H1 (cell line): ENCODE results near the gene POTEF. TPM values are rescaled to one million over a fixed set of nuclear protein-coding genes. Genes with fewer than 3 reads are reported as not detected.
A peak's percentile ranks its signal among the peaks of the same experiment; 100 is the strongest.
"Not testable (repeated sequence)": the region's sequence is repeated elsewhere in the genome, so short reads cannot be mapped to it uniquely, and the experiment has no call there.

Experiments
- CTCF ChIA-PET: fragments of 300-600 bp; sonication (Branson Sonifier 250); formaldehyde crosslinking; loops from one replicate; lab custom pipeline; 2021; ENCODE audit not compliant: partially characterized antibody; lab: Charles Lee
- POLR2A ChIA-PET: fragments of 300-600 bp; sonication (Branson Sonifier 250); formaldehyde crosslinking; loops from one replicate; lab custom pipeline; 2021; ENCODE audit warnings: inconsistent platforms; ENCODE audit not compliant: partially characterized antibody; lab: Charles Lee
- DNase-seq, 2 experiments: peaks; one replicate each; pipeline versions ENCODE4 v3.0.0 to v3.0.0-alpha.2; 2010 to 2022; ENCODE audit warnings: low spot score in 2 of 2, low read depth in 1 of 2, mixed read lengths in 1 of 2
- FAIRE-seq: peaks from 2 replicates; lab custom pipeline; 2011; peaks lifted over from hg19 to GRCh38; lab: Jason Lieb, UNC
- H2AFZ ChIP-seq: 2 replicates; pipeline ENCODE4 v1.8.1; 2012; ENCODE audit warnings: low read length, inconsistent platforms
- H2AK5ac ChIP-seq: 2 replicates; pipeline ENCODE4 v1.6.1; 2013; ENCODE audit warnings: low read depth, low read length
- H2BK120ac ChIP-seq: replicated peaks from 2 replicates; pipeline ENCODE3; 2013; ENCODE audit warnings: low read depth, low read length, inconsistent platforms
- H2BK12ac ChIP-seq: 2 replicates; pipeline ENCODE4 v1.6.1; 2013; ENCODE audit warnings: low read depth, low read length
- H2BK15ac ChIP-seq: 2 replicates; pipeline ENCODE4 v1.6.1; 2013; ENCODE audit warnings: low read length
- H2BK20ac ChIP-seq: 2 replicates; pipeline ENCODE4 v1.6.1; 2013; ENCODE audit warnings: low read length
- H2BK5ac ChIP-seq: 2 replicates; pipeline ENCODE4 v1.6.1; 2013; ENCODE audit warnings: low read depth, low read length
- H3K14ac ChIP-seq: 2 replicates; pipeline ENCODE4 v1.6.1; 2013; ENCODE audit warnings: inconsistent platforms; ENCODE audit not compliant: insufficient read length
- H3K18ac ChIP-seq: 2 replicates; pipeline ENCODE4 v1.6.1; 2013; ENCODE audit warnings: low read length; ENCODE audit errors: extremely low read depth
- H3K23ac ChIP-seq: 2 replicates; pipeline ENCODE4 v1.6.1; 2013; ENCODE audit warnings: inconsistent platforms; ENCODE audit not compliant: insufficient read length
- H3K23me2 ChIP-seq: 2 replicates; pipeline ENCODE4 v1.6.1; 2013; ENCODE audit warnings: low read depth, low read length
- H3K27ac ChIP-seq: 2 replicates; pipeline ENCODE4 v1.6.1; 2011; ENCODE audit warnings: low read depth, low read length, inconsistent platforms
- H3K27me3 ChIP-seq, 4 experiments: replicated peaks in 1 of 4; 1 replicate in 1 of 4; 2 replicates in 3 of 4; pipeline versions ENCODE4 v1.6.1 to v1.8.1; 2011 to 2013; ENCODE audit warnings: low read length in 3 of 4, mild to moderate bottlenecking in 3 of 4, inconsistent platforms in 2 of 4, mixed read lengths in 2 of 4, moderate library complexity in 1 of 4; ENCODE audit not compliant: control insufficient read depth in 3 of 4, insufficient read depth in 3 of 4; ENCODE audit errors: extremely low read depth in 1 of 4
- H3K36me3 ChIP-seq, 4 experiments: 2 replicates each; pipeline versions ENCODE4 v1.6.1 to v1.8.1; 2011 to 2013; ENCODE audit warnings: mild to moderate bottlenecking in 4 of 4, low read length in 3 of 4, moderate library complexity in 2 of 4, control low read depth in 1 of 4, inconsistent platforms in 1 of 4; ENCODE audit not compliant: insufficient read depth in 4 of 4, control insufficient read depth in 2 of 4
- H3K4ac ChIP-seq: replicated peaks from 2 replicates; pipeline ENCODE3; 2013; ENCODE audit warnings: low read length, low read depth, mixed read lengths, inconsistent platforms; ENCODE audit not compliant: insufficient read length
- H3K4me1 ChIP-seq, 4 experiments: replicated peaks in 1 of 4; 1 replicate in 1 of 4; 2 replicates in 3 of 4; pipeline versions ENCODE4 v1.6.1 to v1.8.1; 2011 to 2013; ENCODE audit warnings: low read length in 3 of 4, inconsistent platforms in 2 of 4, mixed read lengths in 1 of 4; ENCODE audit not compliant: insufficient read depth in 4 of 4, control insufficient read depth in 3 of 4
- H3K4me2 ChIP-seq, 2 experiments: 2 replicates each; pipeline versions ENCODE4 v1.6.1 to v1.8.1; 2011 to 2013; ENCODE audit warnings: low read depth in 2 of 2, low read length in 2 of 2, control low read depth in 1 of 2, inconsistent platforms in 1 of 2, mild to moderate bottlenecking in 1 of 2; ENCODE audit not compliant: insufficient read depth in 1 of 2
- H3K4me3 ChIP-seq, 4 experiments: fragments of 200-600, 300-600 bp in 1 of 4; sonication (generic), shearing (Covaris generic), sonication (Bioruptor Twin) in 1 of 4; 2 replicates each; pipeline versions ENCODE4 v1.5.1 to v1.8.1; 2011 to 2016; ENCODE audit warnings: low read length in 4 of 4, low read depth in 3 of 4, control low read depth in 2 of 4, inconsistent platforms in 2 of 4, mild to moderate bottlenecking in 2 of 4, mixed read lengths in 1 of 4, moderate library complexity in 1 of 4; ENCODE audit not compliant: insufficient read depth in 2 of 4; ENCODE audit errors: extremely low read depth in 1 of 4
- H3K56ac ChIP-seq: replicated peaks from 2 replicates; pipeline ENCODE3; 2013; ENCODE audit warnings: low read depth, mild to moderate bottlenecking, mixed read lengths, low read length, inconsistent platforms; ENCODE audit not compliant: insufficient read length
- H3K79me1 ChIP-seq: 2 replicates; pipeline ENCODE4 v1.6.1; 2013; ENCODE audit warnings: low read depth, low read length, control low read depth
- H3K79me2 ChIP-seq, 2 experiments: 2 replicates each; pipeline versions ENCODE4 v1.6.1 to v1.8.1; 2012 to 2013; ENCODE audit warnings: low read length in 2 of 2, mild to moderate bottlenecking in 2 of 2, inconsistent platforms in 1 of 2; ENCODE audit not compliant: insufficient read depth in 2 of 2, control insufficient read depth in 1 of 2
- H3K9ac ChIP-seq, 4 experiments: replicated peaks in 1 of 4; 1 replicate in 1 of 4; 2 replicates in 3 of 4; pipeline versions ENCODE4 v1.6.1 to v1.8.1; 2011 to 2013; ENCODE audit warnings: low read depth in 3 of 4, low read length in 3 of 4, control low read depth in 2 of 4, mild to moderate bottlenecking in 2 of 4, moderate library complexity in 2 of 4, inconsistent platforms in 1 of 4; ENCODE audit errors: extremely low read depth in 1 of 4
- H3K9me3 ChIP-seq, 2 experiments: 2 replicates each; pipeline versions ENCODE4 v1.6.1 to v1.8.1; 2012 to 2013; ENCODE audit warnings: mild to moderate bottlenecking in 2 of 2, moderate library complexity in 2 of 2, control low read depth in 1 of 2, inconsistent platforms in 1 of 2, low read depth in 1 of 2, low read length in 1 of 2, mixed read lengths in 1 of 2; ENCODE audit not compliant: insufficient read depth in 2 of 2
- H4K20me1 ChIP-seq, 2 experiments: replicated peaks in 1 of 2; 2 replicates each; pipeline versions ENCODE3 to v1.8.1; 2011 to 2013; ENCODE audit warnings: inconsistent platforms in 2 of 2, low read length in 2 of 2, mild to moderate bottlenecking in 1 of 2; ENCODE audit not compliant: insufficient read depth in 2 of 2, control insufficient read depth in 1 of 2
- H4K5ac ChIP-seq: 2 replicates; pipeline ENCODE4 v1.6.1; 2013; ENCODE audit warnings: low read length, low read depth, mixed read lengths, inconsistent platforms; ENCODE audit not compliant: insufficient read length
- H4K8ac ChIP-seq: 2 replicates; pipeline ENCODE4 v1.8.0; 2013; ENCODE audit warnings: mild to moderate bottlenecking, moderate library complexity, low read length, inconsistent platforms; ENCODE audit not compliant: insufficient read depth; ENCODE audit errors: extremely low read depth
- H4K91ac ChIP-seq: replicated peaks from 2 replicates; pipeline ENCODE3; 2013; ENCODE audit warnings: low read length, mixed read lengths, inconsistent platforms; ENCODE audit not compliant: insufficient read length
- WGBS, 2 experiments: shearing (Covaris generic) in 1 of 2; methylation state at CpG; one replicate each; pipeline versions ENCODE4 v1.1.6 to v1.1.7; 2013 to 2015; ENCODE audit warnings: low lambda C conversion rate in 2 of 2, mixed read lengths in 2 of 2, inconsistent platforms in 1 of 2, low coverage in 1 of 2, missing lambda C conversion rate in 1 of 2; ENCODE audit not compliant: insufficient replicate concordance in 2 of 2, insufficient coverage in 1 of 2, insufficient read length in 1 of 2; ENCODE audit errors: extremely low coverage in 1 of 2, missing lambda C conversion rate in 1 of 2; 5-methylcytosine and 5-hydroxymethylcytosine counted together
- polyA plus RNA-seq, 7 experiments: library from polyadenylated mRNA; depleted of rRNA in 3 of 7; stranded (reverse) in 5 of 7; unstranded in 2 of 7; fragments of >200 nt in 5 of 7; fragments of 200-250 nt in 2 of 7; gene quantifications; 1 replicate in 5 of 7; 2 replicates in 1 of 7; 4 replicates in 1 of 7; pipeline versions ENCODE4 v1.2.1 to v1.2.3, GENCODE V29; 2011 to 2013; ENCODE audit warnings: missing spikeins in 2 of 7, mixed read lengths in 2 of 7
- total RNA-seq: library from RNA; stranded (reverse); fragmentation: NEBNext Ultra II Directional; extraction: Animal tissue kit (Norgen Biotek cat#: 25700); gene quantifications from 2 replicates; pipeline ENCODE4 v1.2.1, GENCODE V29; 2021

The POTEF gene
- total and polyA plus RNA-seq, 2 of the 8 experiments (the other 6 are each of a cell fraction or from before 2014, with no cell fraction given): 0.24 to 0.36 TPM

DNA sequence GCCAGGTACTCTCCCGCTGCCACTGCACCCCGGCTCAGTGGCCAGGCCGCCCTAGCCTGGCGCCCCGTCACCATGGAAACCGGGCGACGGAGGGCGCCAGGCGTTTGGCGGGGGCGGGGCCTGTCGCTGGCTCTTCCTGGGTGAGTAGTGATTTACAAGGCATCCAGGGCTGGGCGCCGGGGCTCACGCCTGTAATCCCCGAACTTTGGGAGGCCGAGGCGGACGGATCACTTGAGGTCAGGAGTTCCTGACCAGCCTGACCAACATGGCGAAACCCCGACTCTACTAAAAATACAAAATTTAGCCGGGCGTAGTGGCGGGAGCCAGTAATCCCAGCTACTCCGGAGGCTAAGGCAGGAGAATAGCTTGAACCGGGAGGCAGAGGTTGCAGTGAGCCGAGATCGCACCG is 16.0 kb upstream of the POTEF start, which contains the start of gene CCDC74B:
Gene CCDC74B, minus strand, starts transcription at position 107 of the 409 bp plus-strand sequence. CDS start 116 bp downstream, outside the sequence.
- H3K18ac ChIP-seq, H4K5ac ChIP-seq, H3K79me2 ChIP-seq, H3K56ac ChIP-seq, H3K4me1 ChIP-seq, H2BK120ac ChIP-seq, H3K79me1 ChIP-seq, H2BK12ac ChIP-seq, H3K36me3 ChIP-seq, H2BK15ac ChIP-seq, H3K27ac ChIP-seq, FAIRE-seq, H3K23me2 ChIP-seq, H4K20me1 ChIP-seq, H3K23ac ChIP-seq, H4K8ac ChIP-seq, H3K9ac ChIP-seq, H3K27me3 ChIP-seq, H2BK20ac ChIP-seq, H3K14ac ChIP-seq, H3K9me3 ChIP-seq, H2AFZ ChIP-seq, H2BK5ac ChIP-seq, H4K91ac ChIP-seq, H3K4ac ChIP-seq, H2AK5ac ChIP-seq: not testable (repeated sequence)
- CTCF ChIA-PET: interaction anchor here (1.9 kb wide), 1 partner anchor 37 kb away, joined by 4 read pairs; the partner anchor contains the start of gene MZT2B
- WGBS, 2 experiments: 24% methylated on average over 18 of the region's 30 CpGs; no CpG with 5 or more reads in 1 of the 2 experiments
- H3K4me3 ChIP-seq: peak within 1 kb of the TSS in 3 of 4 experiments; percentile 17 to 53 (median 28); a peak in 6 of 8 replicates
- POLR2A ChIA-PET: interaction anchor here (1.2 kb wide), 1 partner anchor 36 kb away, joined by 3 read pairs; the partner anchor contains the start of gene SMPD4
- peak in 1 of 2 experiments; percentile 78 for DNase-seq
- H3K4me2 ChIP-seq: peak within 1 kb of the TSS; percentile 51 to 56
